Posterior vena cava (tissue), 2 donors: Measurements from ENCODE around the gene ARL4D. TPM values are rescaled to one million over a fixed set of nuclear protein-coding genes. Genes with fewer than 3 reads are reported as not detected.

Experiments used
- DNase-seq: peaks from one replicate; pipeline ENCODE4 v3.0.0-alpha.2; 2020; ENCODE audit warnings: low spot score
- intact Hi-C, 2 donors: fragments of 100-400 bp; cut with DNase I; formaldehyde crosslinking; loops; one replicate each; pipeline versions ENCODE4 v1.14.1 to v1.14.2; 2022 to 2023
- total RNA-seq, 2 donors: library from RNA; stranded (reverse); fragmentation: NEBNext Ultra II Directional; extraction: Animal tissue kit (Norgen Biotek cat#: 25700); gene quantifications; one replicate each; pipeline ENCODE4 v1.2.1, GENCODE V29; 2021
- donor health status: DM: yes; HTN: yes; CAD: no.
- donor health status: DM: yes; HTN: yes; CAD: no.

The ARL4D gene
- total RNA-seq, 2 donors from 2014 or later, result 16.1 to 24.3 TPM

DNA sequence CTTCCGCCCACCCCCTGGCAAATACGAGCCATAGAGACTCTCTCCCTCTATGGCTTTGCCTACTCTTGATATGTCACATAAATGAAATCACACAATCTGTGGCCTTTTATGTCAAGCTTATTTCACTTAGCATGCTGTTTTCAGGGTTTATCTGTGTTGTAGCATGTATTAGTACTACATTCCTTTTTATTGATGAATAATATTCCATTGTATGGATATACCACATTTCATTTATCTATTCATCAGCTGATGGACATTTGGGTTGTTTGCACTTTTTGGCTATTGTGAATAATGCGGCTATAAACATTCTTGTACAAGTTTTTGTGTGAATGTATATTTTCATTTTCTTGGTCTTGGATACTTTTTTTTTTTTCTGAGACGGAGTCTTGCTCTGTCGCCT lies 48.0 kb downstream of the ARL4D start:
- intact Hi-C loops, result no loop called here
- DNase-seq, result no peak

DNA sequence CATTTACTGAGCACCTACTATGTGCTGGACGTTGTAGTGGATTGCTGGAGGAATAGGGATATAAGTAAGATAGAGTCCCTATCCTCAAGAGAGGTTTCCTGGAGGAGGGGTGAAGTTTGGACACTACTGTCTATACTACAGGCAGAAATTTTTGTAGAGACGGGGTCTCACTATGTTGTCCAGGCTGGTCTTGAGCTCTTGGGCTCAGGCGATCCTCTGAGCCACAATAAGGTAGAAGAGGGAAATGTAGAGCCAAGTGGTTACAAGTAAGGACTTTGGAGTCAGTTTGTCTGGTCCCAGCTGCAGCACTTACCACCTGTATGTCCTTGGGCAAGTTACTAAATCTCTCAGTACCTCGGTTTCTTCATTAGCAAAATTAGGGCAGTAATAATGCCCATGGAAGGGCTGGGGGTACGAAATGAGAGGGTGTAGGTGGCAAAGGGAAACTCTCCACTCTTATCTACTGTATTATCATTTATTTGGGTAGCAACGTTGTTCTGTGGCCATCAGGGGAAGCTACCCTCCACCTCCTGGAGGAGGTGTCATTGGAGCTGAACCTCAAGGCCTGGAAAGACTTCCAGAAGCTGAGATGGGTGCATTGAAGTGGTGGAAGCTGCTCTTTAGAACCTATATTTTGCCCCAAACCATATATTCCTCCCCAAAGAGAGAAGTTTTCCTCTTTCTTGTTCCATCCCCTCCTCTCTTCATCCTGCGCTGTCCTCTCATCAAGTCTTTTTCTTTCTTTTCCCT lies 50.1 kb downstream of the ARL4D start:
- intact Hi-C loops, result no loop called here
- no peak for DNase-seq

DNA sequence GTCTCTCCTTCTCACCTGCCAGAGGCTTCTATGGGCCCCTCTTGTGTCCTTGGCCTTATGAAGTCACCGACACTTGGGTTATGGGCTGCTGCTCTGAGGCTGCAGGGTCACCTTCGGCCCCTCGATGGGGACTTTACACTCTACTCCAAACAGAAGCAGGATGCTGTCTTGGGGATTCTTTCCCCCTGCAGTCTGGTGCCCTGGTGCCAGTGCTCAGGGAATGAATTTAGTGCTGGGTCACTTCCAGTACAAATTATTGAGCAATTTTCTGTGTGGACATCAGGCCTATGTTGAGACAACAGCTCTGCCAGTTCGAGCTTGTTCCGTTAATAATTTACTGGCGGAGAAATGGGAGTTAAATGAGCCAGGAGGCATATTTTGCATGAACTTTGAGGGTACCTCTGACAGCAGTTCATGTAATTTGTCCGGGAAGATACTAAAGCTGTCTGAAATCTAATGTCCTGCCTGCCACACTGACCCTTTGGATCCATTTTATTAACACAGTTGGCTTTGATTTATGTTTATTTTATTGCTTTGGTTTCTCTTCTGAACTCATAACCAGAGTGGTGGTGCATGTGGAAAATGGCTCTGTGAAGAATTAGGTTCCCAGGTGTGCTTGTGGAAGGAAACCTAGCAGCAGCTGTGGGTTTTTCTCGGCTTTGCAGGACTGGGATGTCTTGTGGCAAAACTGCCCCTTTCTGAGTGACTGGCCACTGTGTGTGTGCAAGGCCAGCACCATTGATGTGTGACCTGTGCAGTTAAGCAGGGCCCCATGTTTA lies 50.9 kb downstream of the ARL4D start:
- no peak for DNase-seq
- intact Hi-C loops, result no loop called here

Other genes starting within 250 kb of the ARL4D start
- gene NBR1, start 227.8 kb upstream of the ARL4D start, total RNA-seq, result 10 to 100 TPM; 64.7 to 69.1 TPM
- gene TMEM106A, start 187.1 kb upstream of the ARL4D start, total RNA-seq, result 10 to 100 TPM; 18.4 to 19.9 TPM
- gene CCDC200, start 170.4 kb upstream of the ARL4D start, total RNA-seq, result not detected
- gene RNU2-1, start 165.0 kb upstream of the ARL4D start, total RNA-seq, result over 10,000 TPM; 14,833 to 15,009 TPM
- gene DHX8, start 85.0 kb downstream of the ARL4D start, total RNA-seq, result 10 to 100 TPM; 35.2 to 45.2 TPM
- 1 to 10 TPM in 1 of 2 donors, under 1 TPM in 1; 0.48 to 1.3 TPM for gene ETV4, start 147.3 kb downstream of the ARL4D start, total RNA-seq